ENCODE data around the gene NRG2. TPM values are rescaled to one million over a fixed set of nuclear protein-coding genes. Genes with fewer than 3 reads are reported as not detected.

The NRG2 gene
- total RNA-seq, 4 donors from 2014 or later = 2.5 to 21.2 (median 4.5) TPM; not detected in 1

DNA sequence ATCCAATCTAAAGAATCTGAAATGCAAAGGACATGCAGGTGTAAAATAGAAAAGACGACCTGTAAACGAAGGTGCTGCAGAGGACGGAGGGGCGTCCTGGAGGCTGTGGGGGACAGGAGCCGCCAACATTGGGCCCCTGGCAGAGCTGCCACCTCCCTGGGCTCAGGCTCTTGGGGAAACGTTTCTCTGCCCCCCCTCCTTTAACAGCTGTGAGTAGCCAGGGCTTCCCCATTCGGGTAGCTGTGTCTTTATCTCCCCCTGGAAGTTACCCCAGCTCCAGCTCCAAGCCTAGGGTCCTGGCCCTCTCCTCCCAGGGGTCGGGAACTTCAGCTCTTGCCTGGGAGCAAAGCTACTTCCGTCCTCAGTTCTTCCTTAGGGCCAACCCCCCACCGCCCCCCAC is 196.0 kb downstream of the NRG2 start:
- Histone ChIP-seq H3K4me1 (peaks cover 0 to 3% of the 10 kb centered on the region in 2 donors), H3K4me3 (no peak overlapping the region), H3K9me3 (no peaks in the 10 kb centered on the region), H3K27ac (no peak overlapping the region), H3K27me3 (no peaks in the 10 kb centered on the region), H3K36me3 (no peaks in the 10 kb centered on the region)
- DNase-seq = no peak
- intact Hi-C loops (cut with DNase I; ENCODE audit: low total_unique reads) = no loop called here
- no peak for TF ChIP-seq POLR2A (IDR thresholded peaks at IDR 0.05)
- TF ChIP-seq, protein P1, sequence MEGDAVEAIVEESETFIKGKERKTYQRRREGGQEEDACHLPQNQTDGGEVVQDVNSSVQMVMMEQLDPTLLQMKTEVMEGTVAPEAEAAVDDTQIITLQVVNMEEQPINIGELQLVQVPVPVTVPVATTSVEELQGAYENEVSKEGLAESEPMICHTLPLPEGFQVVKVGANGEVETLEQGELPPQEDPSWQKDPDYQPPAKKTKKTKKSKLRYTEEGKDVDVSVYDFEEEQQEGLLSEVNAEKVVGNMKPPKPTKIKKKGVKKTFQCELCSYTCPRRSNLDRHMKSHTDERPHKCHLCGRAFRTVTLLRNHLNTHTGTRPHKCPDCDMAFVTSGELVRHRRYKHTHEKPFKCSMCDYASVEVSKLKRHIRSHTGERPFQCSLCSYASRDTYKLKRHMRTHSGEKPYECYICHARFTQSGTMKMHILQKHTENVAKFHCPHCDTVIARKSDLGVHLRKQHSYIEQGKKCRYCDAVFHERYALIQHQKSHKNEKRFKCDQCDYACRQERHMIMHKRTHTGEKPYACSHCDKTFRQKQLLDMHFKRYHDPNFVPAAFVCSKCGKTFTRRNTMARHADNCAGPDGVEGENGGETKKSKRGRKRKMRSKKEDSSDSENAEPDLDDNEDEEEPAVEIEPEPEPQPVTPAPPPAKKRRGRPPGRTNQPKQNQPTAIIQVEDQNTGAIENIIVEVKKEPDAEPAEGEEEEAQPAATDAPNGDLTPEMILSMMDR (IDR thresholded peaks at IDR 0.05) = no peak

DNA sequence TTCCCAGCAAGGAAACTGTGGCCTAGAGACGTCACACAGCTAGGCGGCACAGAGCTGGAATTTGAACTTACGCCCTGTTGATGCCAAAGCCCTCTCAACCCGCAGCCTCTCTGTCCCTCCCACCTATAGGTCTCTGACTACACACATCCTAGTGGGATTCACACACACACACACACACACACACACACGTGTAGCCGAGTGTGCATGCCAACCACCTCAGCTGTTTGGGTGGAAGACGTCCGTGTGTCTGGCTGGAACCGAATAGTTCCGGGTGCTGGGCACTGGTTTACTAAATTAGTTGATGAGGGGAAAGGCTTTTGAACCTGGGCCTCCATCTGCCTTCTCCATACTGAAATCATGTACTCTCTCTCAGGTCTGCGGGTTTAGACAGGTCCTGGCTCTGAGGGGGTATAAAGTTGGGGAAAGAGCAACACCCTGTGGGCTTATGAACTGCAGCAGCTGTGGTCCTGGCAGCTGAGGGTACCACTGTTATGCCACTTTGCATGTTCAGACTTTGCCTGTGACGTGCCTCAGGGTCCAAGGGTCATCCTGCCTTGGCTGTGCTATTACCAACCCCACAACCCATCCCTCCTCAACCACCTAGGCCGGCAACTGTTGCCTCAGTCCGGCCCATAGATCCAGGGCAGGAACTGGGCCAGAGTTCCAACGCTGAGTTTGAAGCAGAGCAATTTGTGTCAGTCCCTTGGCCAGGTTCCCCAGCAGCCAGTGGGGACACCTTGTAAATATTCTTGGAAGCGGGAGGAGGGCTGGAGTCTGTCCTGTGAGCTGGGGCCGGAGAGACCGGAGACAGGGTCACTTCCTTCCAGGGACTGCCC is 197.0 kb downstream of the NRG2 start:
- Histone ChIP-seq H3K9me3 (no peaks in the 10 kb centered on the region), H3K36me3 (no peaks in the 10 kb centered on the region), H3K27me3 (no peaks in the 10 kb centered on the region), H3K27ac (no peak overlapping the region), H3K4me3 (no peak overlapping the region), H3K4me1 (peaks cover 0 to 3% of the 10 kb centered on the region in 2 donors)
- TF ChIP-seq, protein P1 (IDR thresholded peaks at IDR 0.05) = no peak
- no peak for TF ChIP-seq POLR2A (IDR thresholded peaks at IDR 0.05)
- DNase-seq = no peak
- intact Hi-C loops (cut with DNase I; ENCODE audit: low total_unique reads) = no loop called here

DNA sequence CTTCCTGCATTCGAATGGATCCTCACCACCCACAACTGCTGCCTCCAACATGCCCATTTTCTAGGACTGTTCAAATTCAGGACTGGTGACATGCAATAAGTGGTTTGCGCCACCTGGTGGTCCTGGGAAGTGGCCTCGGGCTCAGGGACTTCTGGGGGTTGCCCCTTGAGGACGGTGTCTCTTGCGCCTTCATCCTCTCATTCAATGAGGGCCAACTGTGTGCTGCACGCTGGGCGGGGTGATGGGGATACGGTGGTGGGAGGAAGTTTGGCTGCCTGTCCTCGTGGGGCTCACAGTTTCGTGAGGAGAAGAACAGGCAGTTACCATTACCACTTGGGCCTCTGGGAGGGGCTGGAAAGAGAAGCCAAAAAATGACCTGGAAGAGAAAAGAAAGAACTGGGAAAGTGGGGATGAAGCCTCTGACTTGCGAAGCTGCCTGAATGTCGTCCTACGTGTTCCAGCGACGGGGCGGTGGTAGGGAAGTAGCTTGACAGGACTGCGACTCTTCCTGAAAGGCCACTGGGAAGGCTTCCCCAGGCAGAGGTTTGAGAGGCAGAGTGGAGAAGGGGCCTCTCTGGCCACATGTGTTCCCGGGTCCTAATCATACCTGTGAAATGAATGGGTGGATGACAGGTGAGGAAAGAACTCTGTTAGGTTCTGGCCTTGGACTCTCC is 198.5 kb downstream of the NRG2 start:
- intact Hi-C loops (cut with DNase I; ENCODE audit: low total_unique reads) = no loop called here
- H3K4me3 ChIP-seq = no peak overlapping the region
- no peaks in the 10 kb centered on the region for H3K9me3 ChIP-seq
- DNase-seq = peak; percentile 52 to 57
- no peak for TF ChIP-seq POLR2A (IDR thresholded peaks at IDR 0.05)
- TF ChIP-seq, protein P1 (IDR thresholded peaks at IDR 0.05) = peak; percentile 38 to 56 (median 46)
- H3K27ac ChIP-seq = no peak overlapping the region
- peaks cover 0 to 3% of the 10 kb centered on the region in 2 donors for H3K4me1 ChIP-seq
- H3K36me3 ChIP-seq = no peaks in the 10 kb centered on the region
- no peaks in the 10 kb centered on the region for H3K27me3 ChIP-seq

DNA sequence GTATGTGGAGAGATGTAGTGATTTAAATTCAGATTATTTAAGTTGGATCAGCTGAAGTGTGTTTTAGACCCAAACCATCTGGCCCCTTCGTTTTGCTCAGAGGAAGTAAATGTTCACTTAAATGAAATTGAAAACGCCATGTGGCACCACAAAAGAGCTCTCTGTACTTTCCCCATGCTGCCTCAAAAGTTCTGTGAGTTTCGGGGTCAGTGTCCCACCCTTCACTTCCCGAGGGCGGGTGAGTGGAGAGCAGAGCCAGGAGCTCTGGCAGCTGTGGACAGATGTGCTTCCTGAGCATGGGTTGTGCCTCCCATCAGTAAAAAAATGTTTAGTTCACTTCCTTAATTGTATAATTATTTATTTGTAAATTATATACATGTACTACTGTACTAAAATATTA is 199.1 kb downstream of the NRG2 start:
- TF ChIP-seq POLR2A (IDR thresholded peaks at IDR 0.05) = no peak
- TF ChIP-seq, protein P1 (IDR thresholded peaks at IDR 0.05) = no peak
- intact Hi-C loops (cut with DNase I; ENCODE audit: low total_unique reads) = no loop called here
- no peaks in the 10 kb centered on the region for H3K27me3 ChIP-seq
- H3K36me3 ChIP-seq = no peaks in the 10 kb centered on the region
- H3K9me3 ChIP-seq = no peaks in the 10 kb centered on the region
- peaks cover 0 to 3% of the 10 kb centered on the region in 2 donors for H3K4me1 ChIP-seq
- no peak overlapping the region for H3K27ac ChIP-seq
- H3K4me3 ChIP-seq = no peak overlapping the region
- no peak for DNase-seq

DNA sequence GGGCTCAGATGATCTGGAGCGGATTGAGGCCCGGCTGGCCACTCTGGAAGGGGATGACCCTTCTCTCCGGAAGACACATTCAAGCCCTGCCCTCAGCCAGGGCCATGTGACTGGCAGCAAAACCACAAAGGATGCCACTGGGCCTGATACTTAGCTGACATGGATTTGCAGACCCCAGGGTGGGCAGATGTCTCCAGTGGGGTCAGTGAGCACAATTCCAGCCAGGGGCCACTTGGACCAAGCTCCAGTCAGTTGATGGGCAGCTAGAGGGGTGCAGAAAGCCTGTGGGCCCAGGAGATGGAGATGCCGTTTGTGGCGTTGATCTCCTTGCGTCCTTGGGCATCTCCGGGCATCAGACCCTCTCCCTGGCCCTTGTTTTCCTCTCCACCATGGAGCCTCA is 200.8 kb downstream of the NRG2 start:
- Histone ChIP-seq H3K9me3 (no peaks in the 10 kb centered on the region), H3K36me3 (no peaks in the 10 kb centered on the region), H3K27me3 (no peaks in the 10 kb centered on the region), H3K4me1 (no peaks in the 10 kb centered on the region), H3K27ac (no peak overlapping the region), H3K4me3 (no peak overlapping the region)
- TF ChIP-seq, protein P1 (IDR thresholded peaks at IDR 0.05) = no peak
- no peak for TF ChIP-seq POLR2A (IDR thresholded peaks at IDR 0.05)
- no peak for DNase-seq
- intact Hi-C loops (cut with DNase I; ENCODE audit: low total_unique reads) = no loop called here

All from uterus (tissue), 4 donors.